ENCODE results near the gene ZBTB18.
A peak's percentile ranks its signal among the peaks of the same experiment; 100 is the strongest.
"Not testable (repeated sequence)": the region's sequence is repeated elsewhere in the genome, so short reads cannot be mapped to it uniquely, and the experiment has no call there.

Gene ZBTB18

GRCh38 chr1:244042293-244042692 is 8.8 kb upstream of the ZBTB18 start:
- no peak for DNase-seq

- no peak for DNase-seq
Measured at GRCh38 chr1:244044423-244044822, 6.7 kb upstream of the ZBTB18 start.

GRCh38 chr1:244046254-244046653 is 4.8 kb upstream of the ZBTB18 start:
- not testable (repeated sequence) for DNase-seq

- DNase-seq: peak in 1 of 2 donors; percentile 51
Measured at GRCh38 chr1:244046907-244047611, 4.0 kb upstream of the ZBTB18 start.

- peak; percentile 66 to 71 for DNase-seq
Measured at GRCh38 chr1:244047621-244048255, 3.3 kb upstream of the ZBTB18 start.

GRCh38 chr1:244048256-244049161 is 2.6 kb upstream of the ZBTB18 start:
- peak; percentile 98 for DNase-seq

GRCh38 chr1:244049162-244050013 is 1.7 kb upstream of the ZBTB18 start:
- peak in 1 of 2 donors; percentile 8 for DNase-seq

GRCh38 chr1:244050014-244050834 is 859 bp upstream of the ZBTB18 start:
- no peak for DNase-seq

- peak in 1 of 2 donors; percentile 15 for DNase-seq
Measured at GRCh38 chr1:244052016-244052727, 1.1 kb downstream of the ZBTB18 start.

- no peak for DNase-seq
Measured at GRCh38 chr1:244052728-244053312, 1.7 kb downstream of the ZBTB18 start.

- no peak for DNase-seq
Measured at GRCh38 chr1:244053831-244054230, 2.7 kb downstream of the ZBTB18 start.

- no peak for DNase-seq
Measured at GRCh38 chr1:244054247-244054923, 3.3 kb downstream of the ZBTB18 start.

- no peak for DNase-seq
Measured at GRCh38 chr1:244054924-244055263, 3.8 kb downstream of the ZBTB18 start.

GRCh38 chr1:244056577-244056976 is 5.5 kb downstream of the ZBTB18 start:
- no peak for DNase-seq

- DNase-seq: no peak
Measured at GRCh38 chr1:244057474-244058385, 6.6 kb downstream of the ZBTB18 start.

GRCh38 chr1:244060117-244060516 is 9.0 kb downstream of the ZBTB18 start:
- no peak for DNase-seq

GRCh38 chr1:244060686-244061085 is 9.6 kb downstream of the ZBTB18 start:
- DNase-seq: no peak

GRCh38 chr1:244062156-244062725 is 11.2 kb downstream of the ZBTB18 start:
- no peak for DNase-seq

All from inflammatory macrophage (primary cell).